Lower leg skin (tissue), 4 donors: ENCODE results near the gene MBL2. TPM values are rescaled to one million over a fixed set of nuclear protein-coding genes. Genes with fewer than 3 reads are reported as not detected.

Experiments used
- DNase-seq, 2 donors: peaks; one replicate each; pipeline ENCODE4 v3.0.0-alpha.2; 2019; ENCODE audit warnings: low spot score in 2 of 2
- H3K4me3 ChIP-seq: fragments of 200-600 bp; sonication (generic); 2 replicates; pipeline ENCODE4 v1.5.1; 2017; ENCODE audit warnings: mild to moderate bottlenecking, low read depth; ENCODE audit not compliant: poor library complexity, severe bottlenecking
- POLR2A ChIP-seq, 2 donors: fragments of 450-650 bp; IDR thresholded peaks; one replicate each; pipeline ENCODE4 v1.6.1; 2016 to 2017; ENCODE audit warnings: antibody characterized with exemption in 2 of 2, mild to moderate bottlenecking in 1 of 2, moderate library complexity in 1 of 2
- WGBS, 2 donors: methylation state at CpG; one replicate each; pipeline ENCODE4 v1.1.5; 2018; 5-methylcytosine and 5-hydroxymethylcytosine counted together
- intact Hi-C: fragments of 100-400 bp; cut with DNase I; formaldehyde crosslinking; loops from one replicate; pipeline ENCODE4 v1.15.0; 2023; ENCODE audit warnings: low total_unique reads
- total RNA-seq, 4 donors: library from RNA; depleted of rRNA; stranded (reverse); fragments of >200 nt; gene quantifications; one replicate each; pipeline ENCODE4 v1.1.0, GENCODE V29; 2016
- TF ChIP-seq, protein P1 (sequence below), 3 donors: fragments of 450-650 bp; IDR thresholded peaks; one replicate each; pipeline ENCODE4 v1.5.1; 2016; ENCODE audit warnings: antibody characterized with exemption in 3 of 3, mild to moderate bottlenecking in 3 of 3, moderate library complexity in 2 of 3

Gene MBL2
- total RNA-seq, 4 donors from 2014 or later = not detected

DNA sequence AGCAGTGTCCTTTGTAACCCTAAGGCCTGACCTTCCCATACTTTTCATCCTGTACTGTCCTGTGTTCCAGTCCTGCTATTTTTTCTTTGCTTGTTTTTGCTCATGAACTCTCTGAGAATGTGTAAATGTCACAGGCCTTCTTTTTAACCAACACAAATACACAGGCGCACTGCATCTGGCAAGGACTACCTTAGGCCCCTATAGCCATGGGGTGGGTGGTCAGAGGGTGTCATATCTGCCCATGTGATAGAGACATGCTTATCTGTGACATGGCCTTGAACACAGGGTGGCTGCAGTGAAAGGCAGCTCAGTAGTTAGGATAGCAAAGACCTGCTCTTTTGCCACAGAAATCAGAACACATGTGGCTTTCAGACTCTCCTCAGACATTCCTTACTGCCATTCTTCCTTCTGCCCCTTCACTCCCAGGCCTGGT, 3.9 kb upstream of the MBL2 start:
- H3K4me3 ChIP-seq = no peak overlapping the region
- TF ChIP-seq, protein P1, sequence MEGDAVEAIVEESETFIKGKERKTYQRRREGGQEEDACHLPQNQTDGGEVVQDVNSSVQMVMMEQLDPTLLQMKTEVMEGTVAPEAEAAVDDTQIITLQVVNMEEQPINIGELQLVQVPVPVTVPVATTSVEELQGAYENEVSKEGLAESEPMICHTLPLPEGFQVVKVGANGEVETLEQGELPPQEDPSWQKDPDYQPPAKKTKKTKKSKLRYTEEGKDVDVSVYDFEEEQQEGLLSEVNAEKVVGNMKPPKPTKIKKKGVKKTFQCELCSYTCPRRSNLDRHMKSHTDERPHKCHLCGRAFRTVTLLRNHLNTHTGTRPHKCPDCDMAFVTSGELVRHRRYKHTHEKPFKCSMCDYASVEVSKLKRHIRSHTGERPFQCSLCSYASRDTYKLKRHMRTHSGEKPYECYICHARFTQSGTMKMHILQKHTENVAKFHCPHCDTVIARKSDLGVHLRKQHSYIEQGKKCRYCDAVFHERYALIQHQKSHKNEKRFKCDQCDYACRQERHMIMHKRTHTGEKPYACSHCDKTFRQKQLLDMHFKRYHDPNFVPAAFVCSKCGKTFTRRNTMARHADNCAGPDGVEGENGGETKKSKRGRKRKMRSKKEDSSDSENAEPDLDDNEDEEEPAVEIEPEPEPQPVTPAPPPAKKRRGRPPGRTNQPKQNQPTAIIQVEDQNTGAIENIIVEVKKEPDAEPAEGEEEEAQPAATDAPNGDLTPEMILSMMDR (IDR thresholded peaks at IDR 0.05) = no peak
- no peak for TF ChIP-seq POLR2A (IDR thresholded peaks at IDR 0.05)
- intact Hi-C loops = no loop called here
- 0% methylated on average over 1 of the region's 1 CpG; no CpG with 5 or more reads in 1 of the 2 donors for WGBS, 2 donors
- DNase-seq = no peak

DNA sequence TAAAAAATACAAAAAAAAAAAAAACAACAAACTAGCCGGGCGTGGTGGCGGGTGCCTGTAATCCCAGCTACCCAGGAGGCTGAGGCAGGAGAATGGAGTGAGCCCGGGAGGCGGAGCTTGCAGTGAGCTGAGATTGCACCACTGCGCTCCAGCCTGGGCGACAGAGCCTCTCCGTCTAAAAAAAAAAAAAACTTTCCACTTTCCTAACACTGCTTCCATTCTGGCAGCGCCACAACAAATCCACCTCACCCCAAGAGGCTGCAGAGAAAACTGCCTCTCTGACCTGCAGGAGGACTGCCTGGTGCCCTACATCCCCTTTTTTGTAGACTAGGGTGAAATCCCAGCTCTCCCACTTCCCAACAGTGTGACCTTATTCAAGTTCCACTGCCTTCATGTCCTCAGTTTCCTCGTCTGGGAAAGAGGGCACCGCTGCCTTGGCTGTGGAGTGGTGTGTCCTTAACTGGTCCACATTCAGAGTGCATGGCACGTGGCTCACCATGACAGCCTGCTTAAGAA, 2.6 kb upstream of the MBL2 start:
- intact Hi-C loops = no loop called here
- no peak for TF ChIP-seq POLR2A (IDR thresholded peaks at IDR 0.05)
- TF ChIP-seq, protein P1 (IDR thresholded peaks at IDR 0.05) = no peak
- WGBS, 2 donors = 88% methylated on average over 12 of the region's 12 CpGs
- DNase-seq = no peak
- H3K4me3 ChIP-seq = no peak overlapping the region

- TF ChIP-seq POLR2A (IDR thresholded peaks at IDR 0.05) = no peak
- TF ChIP-seq, protein P1 (IDR thresholded peaks at IDR 0.05) = no peak
- no peak for DNase-seq
- WGBS, 2 donors = 83 to 90% methylated on average over 8 of the region's 8 CpGs
- intact Hi-C loops = no loop called here
- no peak overlapping the region for H3K4me3 ChIP-seq
These were observed 2.1 kb upstream of the MBL2 start for GRCh38 chr10:52774600-52775106.

DNA sequence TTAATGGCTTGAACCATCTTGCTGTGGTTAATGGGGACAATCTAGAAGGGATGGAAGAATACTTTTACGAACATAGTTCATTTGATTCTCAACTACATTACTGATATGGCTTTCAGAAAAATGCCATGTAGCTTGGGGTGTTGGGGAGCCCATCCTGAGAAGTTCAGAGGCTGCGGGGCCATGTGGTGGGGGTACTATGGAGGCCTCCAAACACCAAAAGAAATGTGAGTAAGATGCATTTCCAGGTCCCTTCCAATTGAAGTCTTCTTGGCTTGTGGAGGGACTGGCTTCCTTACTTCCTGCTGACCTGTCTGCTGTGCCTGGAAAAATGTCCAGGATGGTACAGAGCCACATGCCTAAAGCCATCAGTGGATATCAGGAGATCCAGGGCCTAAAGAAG, 1.6 kb upstream of the MBL2 start:
- intact Hi-C loops = no loop called here
- 94 to 97% methylated on average over 2 of the region's 2 CpGs for WGBS, 2 donors
- H3K4me3 ChIP-seq = no peak overlapping the region
- TF ChIP-seq, protein P1 (IDR thresholded peaks at IDR 0.05) = no peak
- TF ChIP-seq POLR2A (IDR thresholded peaks at IDR 0.05) = no peak
- DNase-seq = no peak

DNA sequence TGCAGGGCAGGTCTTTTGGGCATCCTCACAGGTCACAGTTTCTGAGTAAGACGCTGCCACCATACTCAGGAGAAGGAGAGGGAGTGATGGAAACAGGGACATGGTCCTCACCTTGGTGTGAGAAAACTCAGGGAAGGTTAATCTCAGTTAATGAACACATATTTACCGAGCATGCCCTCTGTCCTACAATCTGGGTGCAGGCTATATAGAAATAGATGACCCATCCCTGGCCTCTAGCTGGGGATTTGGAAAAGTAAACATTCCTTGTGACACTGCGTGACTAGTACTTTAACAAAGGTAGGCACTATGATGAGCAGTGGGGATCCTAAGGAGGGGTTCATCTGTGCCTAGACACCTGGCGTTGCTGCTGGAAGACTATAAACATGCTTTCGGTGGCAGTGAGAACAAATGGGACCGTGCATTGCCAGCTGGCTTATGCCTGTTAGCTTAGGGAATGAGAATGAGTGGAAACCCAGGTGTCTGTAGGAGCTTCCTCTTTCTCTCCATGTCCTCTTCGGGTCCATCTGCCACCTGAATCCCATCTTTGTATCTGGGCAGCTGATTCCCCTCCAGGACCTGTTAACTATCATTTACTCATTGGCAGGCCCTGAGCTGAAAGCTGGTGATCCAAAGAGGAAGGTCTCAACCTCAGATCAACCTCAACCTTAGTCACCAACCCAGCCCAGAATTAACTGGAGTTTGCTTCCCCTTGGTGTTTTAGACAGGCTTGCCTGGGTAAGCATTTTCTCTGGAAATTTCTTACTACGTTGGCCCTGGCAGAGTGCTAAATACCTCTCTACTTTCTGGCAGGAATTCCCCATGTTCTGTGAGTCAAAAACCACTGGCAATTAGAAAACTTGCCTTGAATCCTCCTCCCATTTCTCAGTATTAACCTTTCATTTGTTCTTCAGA, 794 bp downstream of the MBL2 start:
- intact Hi-C loops = no loop called here
- DNase-seq = no peak
- 65 to 67% methylated on average over 8 of the region's 8 CpGs for WGBS, 2 donors
- no peak overlapping the region for H3K4me3 ChIP-seq
- TF ChIP-seq, protein P1 (IDR thresholded peaks at IDR 0.05) = no peak
- TF ChIP-seq POLR2A (IDR thresholded peaks at IDR 0.05) = no peak
